Ramos (cell line): ENCODE data around the gene TNKS2.

Source experiments
- in situ Hi-C: fragments of 300-500 bp; cut with MboI; formaldehyde crosslinking; loops from one replicate; pipeline ENCODE4 v1.14.3; 2022; ENCODE audit warnings: low sequenced_read_pairs; ENCODE audit not compliant: unreplicated experiment

The TNKS2 gene

DNA sequence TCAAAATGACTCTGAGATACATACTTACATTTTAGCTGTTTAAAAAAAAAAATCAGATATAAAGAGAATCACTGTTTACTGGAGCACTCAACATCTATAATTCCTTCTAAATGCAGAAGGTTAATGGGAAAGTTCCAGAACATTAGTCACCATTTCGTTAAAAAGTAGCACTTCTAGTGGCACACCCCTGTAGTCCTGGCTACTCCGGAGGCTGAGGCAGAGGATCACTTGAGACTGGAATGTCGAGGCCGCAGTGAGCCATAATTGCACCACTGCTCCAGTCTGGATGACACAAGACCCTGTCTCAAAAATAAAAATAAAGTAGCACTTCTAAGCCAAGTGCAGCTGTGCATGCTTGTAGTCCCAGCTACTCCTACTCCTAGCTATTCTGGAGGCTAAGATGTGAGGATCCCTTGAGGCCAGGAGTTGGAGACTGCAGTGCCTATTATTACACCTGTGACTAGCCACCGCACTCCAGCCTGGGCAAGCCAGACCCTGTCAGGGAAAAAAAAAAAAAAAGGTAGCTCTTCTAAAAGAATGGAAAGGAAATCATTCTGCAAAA lies 108.9 kb downstream of the TNKS2 start:
- in situ Hi-C loops: loop anchor here (25.0 kb wide), 3 partner anchors 520 to 995 kb away; partner anchors contain the start of gene ANKRD1

DNA sequence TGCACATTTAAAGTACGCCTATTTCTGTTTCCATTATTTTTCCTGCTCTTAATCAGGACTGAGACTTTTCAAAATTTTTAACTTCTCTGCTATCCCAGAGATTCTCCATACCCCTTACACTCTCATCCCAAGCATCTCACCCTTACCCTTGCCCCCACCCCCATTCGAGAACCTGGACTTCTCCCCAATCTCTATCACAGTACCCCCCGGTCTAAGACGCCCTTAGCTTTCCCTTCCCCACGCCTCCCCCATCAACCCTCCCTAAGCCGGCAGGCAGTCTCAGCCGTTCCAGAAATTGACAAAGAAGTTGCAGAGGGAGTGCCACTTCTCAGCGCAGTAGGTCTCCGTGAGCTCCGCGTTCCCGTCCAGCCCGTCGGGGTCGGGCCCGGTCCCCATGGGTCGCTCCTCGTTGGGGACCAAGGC lies 109.7 kb downstream of the TNKS2 start:
- in situ Hi-C loops: loop anchor here (25.0 kb wide), 3 partner anchors 521 to 996 kb away; partner anchors contain the start of gene ANKRD1

DNA sequence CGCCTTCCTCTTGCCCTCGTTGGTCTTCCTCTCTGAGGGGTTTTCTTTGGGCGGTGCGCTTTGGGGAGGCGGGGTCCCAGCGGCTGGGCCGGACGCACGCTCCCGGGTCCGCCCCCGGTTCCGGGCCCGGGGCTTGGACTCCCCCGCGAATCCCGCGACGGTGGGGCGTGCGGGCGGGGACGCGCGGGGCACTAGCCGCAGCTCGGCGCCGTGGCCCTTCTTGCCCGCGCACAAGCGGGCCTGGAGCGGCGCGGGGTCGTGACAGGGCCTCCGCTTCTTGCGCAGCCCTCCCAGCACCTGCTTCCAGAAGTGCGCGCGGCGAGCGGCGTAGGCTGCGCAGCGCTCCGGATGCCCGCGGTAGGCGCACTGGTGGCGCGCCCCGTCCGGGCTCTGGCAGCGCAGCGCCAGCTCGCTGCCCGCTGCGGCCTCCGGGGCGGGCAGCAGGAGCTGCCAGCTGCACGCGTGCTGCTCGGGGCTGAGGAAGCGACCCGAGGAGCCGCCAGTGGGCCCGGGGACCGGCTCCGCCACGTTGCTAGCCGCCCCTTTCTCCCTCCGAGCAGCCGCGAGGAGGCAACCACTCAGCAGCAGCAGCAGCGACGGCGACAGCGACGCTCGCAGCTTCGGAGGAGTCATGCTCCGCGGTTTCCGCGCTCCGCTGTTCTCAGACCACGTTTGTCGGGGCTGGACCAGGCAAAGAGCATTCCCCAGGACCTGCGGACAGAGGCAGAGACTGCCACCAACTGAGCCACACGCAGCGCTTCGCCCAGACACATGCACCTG lies 110.3 kb downstream of the TNKS2 start:
- in situ Hi-C loops: loop anchor here (25.0 kb wide), 3 partner anchors 521 to 996 kb away; partner anchors contain the start of gene ANKRD1

DNA sequence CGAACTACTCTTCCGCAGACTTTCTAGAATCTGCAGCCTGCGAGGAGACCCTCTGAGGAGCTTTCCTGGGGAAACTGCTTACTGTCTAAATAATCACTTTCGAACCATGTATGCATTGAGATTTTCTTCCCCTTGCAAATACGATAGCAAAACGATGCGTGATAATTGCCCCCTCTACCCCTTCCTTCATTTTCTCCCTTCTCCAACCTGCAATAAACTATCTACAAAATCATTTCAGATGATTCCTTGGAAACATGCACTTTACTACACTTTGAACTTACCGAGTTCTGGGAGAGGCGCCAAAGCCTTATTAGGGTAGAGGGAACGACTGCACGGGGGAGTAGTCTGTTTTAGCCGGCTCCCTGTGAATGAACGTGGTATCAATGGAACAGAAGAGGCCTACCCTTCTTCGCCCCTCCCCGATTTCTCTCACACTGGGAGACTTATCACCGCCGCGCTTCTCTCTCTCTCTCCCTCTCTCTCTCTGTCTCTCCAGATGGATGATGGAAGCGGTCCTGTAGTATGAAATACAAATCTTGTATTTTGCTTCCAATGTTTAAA lies 111.0 kb downstream of the TNKS2 start, which contains the start of gene FGFBP3:
Gene FGFBP3, minus strand, starts transcription at position 370 of the 561 bp plus-strand sequence. CDS start 517 bp downstream, outside the sequence.
- in situ Hi-C loops: loop anchor here (25.0 kb wide), 3 partner anchors 522 to 997 kb away; partner anchors contain the start of gene ANKRD1

DNA sequence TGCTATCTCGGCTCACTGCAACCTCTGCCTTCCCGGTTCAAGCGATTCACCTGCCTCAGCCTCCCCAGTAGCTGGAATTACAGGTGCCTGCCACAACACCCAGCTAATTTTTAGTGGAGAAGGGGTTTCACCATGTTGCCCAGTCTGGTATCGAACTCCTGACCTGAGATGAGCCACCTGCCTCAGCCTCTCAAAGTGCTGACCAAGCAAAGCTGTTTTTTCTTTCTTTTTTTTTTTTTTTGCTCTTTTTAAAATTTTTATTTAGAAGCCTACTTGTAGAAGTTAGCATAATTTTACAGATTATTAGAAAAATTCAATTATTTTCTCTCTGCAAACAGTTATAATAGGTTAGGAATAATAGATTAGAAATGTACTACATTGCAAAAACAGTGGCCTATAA lies 112.2 kb downstream of the TNKS2 start:
- in situ Hi-C loops: loop anchor here (25.0 kb wide), 3 partner anchors 523 to 998 kb away; partner anchors contain the start of gene ANKRD1
